Measurements from ENCODE around the gene CYP2A7.
"Not testable (repeated sequence)": the region's sequence is repeated elsewhere in the genome, so short reads cannot be mapped to it uniquely, and the experiment has no call there.

Gene CYP2A7

GRCh38 chr19:40882062-40882461 is at the start of gene CYP2A7:
CYP2A7 (minus strand) TSS chr19:40882231; CDS start chr19:40882210, 21 bp downstream.
- DNase-seq: not testable (repeated sequence)

- DNase-seq: not testable (repeated sequence)
Measured at GRCh38 chr19:40930799-40931198, 48.8 kb upstream of the CYP2A7 start.

- DNase-seq: not testable (repeated sequence)
Measured at GRCh38 chr19:40929942-40930341, 47.9 kb upstream of the CYP2A7 start.

GRCh38 chr19:40928850-40929249 is 46.8 kb upstream of the CYP2A7 start:
- no peak for DNase-seq

- DNase-seq: no peak
Measured at GRCh38 chr19:40927567-40927966, 45.5 kb upstream of the CYP2A7 start.

GRCh38 chr19:40926276-40926675 is 44.2 kb upstream of the CYP2A7 start:
- not testable (repeated sequence) for DNase-seq

- DNase-seq: no peak
Measured at GRCh38 chr19:40923934-40924391, 41.9 kb upstream of the CYP2A7 start.

GRCh38 chr19:40922237-40923160 is 40.5 kb upstream of the CYP2A7 start:
- DNase-seq: not testable (repeated sequence)

GRCh38 chr19:40921005-40921897 is 39.2 kb upstream of the CYP2A7 start:
- no peak for DNase-seq

GRCh38 chr19:40920300-40921004 is 38.4 kb upstream of the CYP2A7 start:
- DNase-seq: no peak

GRCh38 chr19:40919530-40920299 is 37.7 kb upstream of the CYP2A7 start:
- not testable (repeated sequence) for DNase-seq

GRCh38 chr19:40918303-40918702 is 36.3 kb upstream of the CYP2A7 start:
- not testable (repeated sequence) for DNase-seq

GRCh38 chr19:40908976-40909375 is 26.9 kb upstream of the CYP2A7 start:
- DNase-seq: no peak

- no peak for DNase-seq
Measured at GRCh38 chr19:40907968-40908735, 26.1 kb upstream of the CYP2A7 start.

- DNase-seq: no peak
Measured at GRCh38 chr19:40906512-40906911, 24.5 kb upstream of the CYP2A7 start.

GRCh38 chr19:40904673-40905156 is 22.7 kb upstream of the CYP2A7 start:
- not testable (repeated sequence) for DNase-seq

- DNase-seq: not testable (repeated sequence)
Measured at GRCh38 chr19:40901975-40902750, 20.1 kb upstream of the CYP2A7 start.

GRCh38 chr19:40900521-40900920 is 18.5 kb upstream of the CYP2A7 start:
- not testable (repeated sequence) for DNase-seq

GRCh38 chr19:40899964-40900363 is 17.9 kb upstream of the CYP2A7 start:
- not testable (repeated sequence) for DNase-seq
